Measurements from ENCODE around the gene TBC1D8. TPM values are rescaled to one million over a fixed set of nuclear protein-coding genes. Genes with fewer than 3 reads are reported as not detected.

TBC1D8 gene
- total RNA-seq, 1 donor from 2014 or later = 17.3 TPM

DNA sequence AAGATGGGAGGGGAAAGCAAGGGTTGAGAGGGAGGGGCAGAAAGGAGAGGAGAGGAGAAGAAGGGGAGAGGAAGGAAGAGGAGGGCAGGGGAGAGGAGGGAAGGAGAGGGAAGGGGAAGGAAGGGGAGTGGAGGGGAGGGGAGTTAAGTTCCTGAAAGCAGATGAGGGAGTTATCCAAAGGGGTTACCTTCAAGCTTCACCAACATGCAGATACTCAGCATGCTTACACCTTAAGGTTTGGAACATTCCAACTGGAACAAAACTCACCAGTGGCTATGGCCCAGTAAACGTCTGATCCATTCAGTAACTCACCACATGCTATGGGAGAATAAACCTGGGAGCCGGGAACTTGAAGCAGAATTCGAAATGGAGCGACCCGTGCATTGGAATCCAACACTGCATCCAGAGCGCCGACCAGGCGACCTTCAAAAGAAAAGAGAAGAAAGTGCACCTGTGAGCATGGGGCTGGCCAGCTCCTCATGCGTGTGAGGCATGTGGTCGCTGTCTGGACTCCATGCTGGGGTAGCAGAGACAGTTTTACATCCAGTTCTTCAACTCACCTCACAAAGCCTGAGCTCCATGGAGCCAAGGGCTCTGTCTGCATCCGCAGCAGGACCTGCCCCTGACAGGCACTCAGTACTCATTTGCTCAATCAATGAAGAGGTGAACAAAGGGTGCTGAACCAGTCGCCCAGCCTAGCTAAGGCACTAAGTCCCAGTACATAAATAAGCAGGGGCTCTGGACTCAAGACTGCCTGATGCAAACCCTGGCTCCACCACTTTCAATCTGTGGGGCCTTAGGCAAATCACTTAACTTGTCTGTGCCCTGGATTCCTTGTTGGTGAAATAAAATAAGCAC, 61.0 kb downstream of the TBC1D8 start:
- DNase-seq (ENCODE audit: low read depth) = no peak
- TF ChIP-seq, protein P1, sequence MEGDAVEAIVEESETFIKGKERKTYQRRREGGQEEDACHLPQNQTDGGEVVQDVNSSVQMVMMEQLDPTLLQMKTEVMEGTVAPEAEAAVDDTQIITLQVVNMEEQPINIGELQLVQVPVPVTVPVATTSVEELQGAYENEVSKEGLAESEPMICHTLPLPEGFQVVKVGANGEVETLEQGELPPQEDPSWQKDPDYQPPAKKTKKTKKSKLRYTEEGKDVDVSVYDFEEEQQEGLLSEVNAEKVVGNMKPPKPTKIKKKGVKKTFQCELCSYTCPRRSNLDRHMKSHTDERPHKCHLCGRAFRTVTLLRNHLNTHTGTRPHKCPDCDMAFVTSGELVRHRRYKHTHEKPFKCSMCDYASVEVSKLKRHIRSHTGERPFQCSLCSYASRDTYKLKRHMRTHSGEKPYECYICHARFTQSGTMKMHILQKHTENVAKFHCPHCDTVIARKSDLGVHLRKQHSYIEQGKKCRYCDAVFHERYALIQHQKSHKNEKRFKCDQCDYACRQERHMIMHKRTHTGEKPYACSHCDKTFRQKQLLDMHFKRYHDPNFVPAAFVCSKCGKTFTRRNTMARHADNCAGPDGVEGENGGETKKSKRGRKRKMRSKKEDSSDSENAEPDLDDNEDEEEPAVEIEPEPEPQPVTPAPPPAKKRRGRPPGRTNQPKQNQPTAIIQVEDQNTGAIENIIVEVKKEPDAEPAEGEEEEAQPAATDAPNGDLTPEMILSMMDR (IDR thresholded peaks at IDR 0.05; ENCODE audit: insufficient read depth, low read length, poor library complexity, severe bottlenecking) = no peak
- Histone ChIP-seq H3K27me3 (ENCODE audit: control insufficient read depth, insufficient read depth, low read length) (no peaks in the 10 kb centered on the region), H3K4me3 (ENCODE audit: low read depth, low read length) (no peak overlapping the region), H3K36me3 (ENCODE audit: control insufficient read depth, insufficient read depth, low read length) (no peaks in the 10 kb centered on the region)

DNA sequence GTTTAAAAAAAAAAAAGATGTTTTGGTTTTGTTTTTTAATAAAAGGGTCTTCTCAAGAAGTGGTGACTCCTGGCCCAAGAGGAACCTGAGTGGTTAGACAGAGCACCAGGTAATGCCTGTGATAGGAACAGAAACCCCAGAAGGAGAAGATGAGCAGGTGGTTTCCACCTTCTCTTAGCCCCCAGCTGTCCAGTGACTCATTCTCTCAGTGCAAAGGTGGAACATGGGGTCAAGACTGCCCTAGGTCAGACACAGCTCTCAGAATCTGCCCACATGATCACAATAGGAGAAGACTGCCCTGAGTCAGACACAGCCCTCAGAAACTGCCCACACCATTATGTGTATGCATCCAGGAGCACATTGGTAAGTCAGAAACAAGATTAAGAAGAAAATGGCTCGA, 61.8 kb downstream of the TBC1D8 start:
- no peaks in the 10 kb centered on the region for H3K36me3 ChIP-seq (ENCODE audit: control insufficient read depth, insufficient read depth, low read length)
- no peak overlapping the region for H3K4me3 ChIP-seq (ENCODE audit: low read depth, low read length)
- no peak for DNase-seq (ENCODE audit: low read depth)
- no peaks in the 10 kb centered on the region for H3K27me3 ChIP-seq (ENCODE audit: control insufficient read depth, insufficient read depth, low read length)
- TF ChIP-seq, protein P1 (IDR thresholded peaks at IDR 0.05; ENCODE audit: insufficient read depth, low read length, poor library complexity, severe bottlenecking) = no peak

- DNase-seq (ENCODE audit: low read depth) = no peak
- Histone ChIP-seq H3K27me3 (ENCODE audit: control insufficient read depth, insufficient read depth, low read length) (no peaks in the 10 kb centered on the region), H3K36me3 (ENCODE audit: control insufficient read depth, insufficient read depth, low read length) (no peaks in the 10 kb centered on the region), H3K4me3 (ENCODE audit: low read depth, low read length) (no peak overlapping the region)
- TF ChIP-seq, protein P1 (IDR thresholded peaks at IDR 0.05; ENCODE audit: insufficient read depth, low read length, poor library complexity, severe bottlenecking) = no peak
Observed at GRCh38 chr2:101087638-101088037, 63.5 kb downstream of the TBC1D8 start.

GRCh38 chr2:101083613-101084012, 67.6 kb downstream of the TBC1D8 start:
- DNase-seq (ENCODE audit: low read depth) = no peak
- Histone ChIP-seq H3K27me3 (ENCODE audit: control insufficient read depth, insufficient read depth, low read length) (no peaks in the 10 kb centered on the region), H3K36me3 (ENCODE audit: control insufficient read depth, insufficient read depth, low read length) (no peaks in the 10 kb centered on the region), H3K4me3 (ENCODE audit: low read depth, low read length) (no peak overlapping the region)
- TF ChIP-seq, protein P1 (IDR thresholded peaks at IDR 0.05; ENCODE audit: insufficient read depth, low read length, poor library complexity, severe bottlenecking) = no peak

GRCh38 chr2:101082998-101083397, 68.2 kb downstream of the TBC1D8 start:
- no peak for DNase-seq (ENCODE audit: low read depth)
- Histone ChIP-seq H3K36me3 (ENCODE audit: control insufficient read depth, insufficient read depth, low read length) (no peaks in the 10 kb centered on the region), H3K4me3 (ENCODE audit: low read depth, low read length) (no peak overlapping the region), H3K27me3 (ENCODE audit: control insufficient read depth, insufficient read depth, low read length) (no peaks in the 10 kb centered on the region)
- TF ChIP-seq, protein P1 (IDR thresholded peaks at IDR 0.05; ENCODE audit: insufficient read depth, low read length, poor library complexity, severe bottlenecking) = no peak

All from kidney epithelial cell (primary cell).